Subcutaneous adipose tissue (tissue), 4 donors: ENCODE data around the gene AMIGO1. TPM values are rescaled to one million over a fixed set of nuclear protein-coding genes. Genes with fewer than 3 reads are reported as not detected.

Experiments used
- CTCF ChIP-seq: fragments of 450-650 bp; IDR thresholded peaks from one replicate; pipeline ENCODE4 v1.5.1; 2016; ENCODE audit warnings: low read depth, mild to moderate bottlenecking, control low read depth, antibody characterized with exemption, moderate library complexity
- total RNA-seq, 4 donors: library from RNA; depleted of rRNA; stranded (reverse); fragments of >200 nt; gene quantifications; one replicate each; pipeline ENCODE4 v1.1.0, GENCODE V29; 2016

The AMIGO1 gene
- total RNA-seq, 4 donors from 2014 or later, result 2.6 to 5.4 (median 3.4) TPM

- TF ChIP-seq CTCF, result no peak
Measured at GRCh38 chr1:109479901-109480300, 29.6 kb downstream of the AMIGO1 start.

DNA sequence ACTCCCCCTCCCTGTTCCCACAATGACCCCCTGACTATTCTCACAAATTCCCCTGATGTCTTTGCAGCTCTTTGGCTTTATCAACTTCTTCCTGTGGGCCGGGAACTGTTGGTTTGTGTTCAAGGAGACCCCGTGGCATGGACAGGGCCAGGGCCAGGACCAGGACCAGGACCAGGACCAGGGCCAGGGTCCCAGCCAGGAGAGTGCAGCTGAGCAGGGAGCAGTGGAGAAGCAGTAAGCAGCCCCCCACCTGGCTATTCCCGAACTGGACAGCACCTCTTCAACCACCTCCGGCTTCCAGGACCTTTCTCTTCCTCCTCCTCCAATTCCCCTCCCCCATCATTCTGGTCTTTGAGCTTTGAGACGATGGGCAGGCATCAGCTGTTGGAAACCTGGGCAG is 30.2 kb downstream of the AMIGO1 start:
- no peak for TF ChIP-seq CTCF

DNA sequence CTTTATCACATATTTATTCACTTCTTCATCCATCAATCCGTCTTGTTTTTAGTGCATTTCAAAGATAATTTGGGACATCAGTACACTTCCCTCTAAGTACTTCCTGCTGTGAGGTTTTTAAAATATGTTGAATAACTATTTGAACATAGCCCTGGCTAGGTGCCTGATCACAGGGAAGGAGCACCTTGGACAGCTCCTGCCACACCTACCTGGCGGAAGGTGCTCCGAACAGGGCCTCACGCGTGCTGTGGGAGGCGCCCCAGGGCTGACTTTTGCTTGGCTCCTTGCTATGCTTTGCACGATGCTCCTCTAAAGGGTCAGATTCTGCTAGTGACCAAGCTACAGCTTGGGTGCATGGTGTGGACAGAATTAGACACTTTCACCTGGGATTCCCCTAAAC is 30.7 kb downstream of the AMIGO1 start:
- TF ChIP-seq CTCF, result no peak

GRCh38 chr1:109477821-109478220 is 31.7 kb downstream of the AMIGO1 start:
- TF ChIP-seq CTCF, result no peak

- TF ChIP-seq CTCF, result no peak
Measured at GRCh38 chr1:109476825-109477224, 32.7 kb downstream of the AMIGO1 start.

DNA sequence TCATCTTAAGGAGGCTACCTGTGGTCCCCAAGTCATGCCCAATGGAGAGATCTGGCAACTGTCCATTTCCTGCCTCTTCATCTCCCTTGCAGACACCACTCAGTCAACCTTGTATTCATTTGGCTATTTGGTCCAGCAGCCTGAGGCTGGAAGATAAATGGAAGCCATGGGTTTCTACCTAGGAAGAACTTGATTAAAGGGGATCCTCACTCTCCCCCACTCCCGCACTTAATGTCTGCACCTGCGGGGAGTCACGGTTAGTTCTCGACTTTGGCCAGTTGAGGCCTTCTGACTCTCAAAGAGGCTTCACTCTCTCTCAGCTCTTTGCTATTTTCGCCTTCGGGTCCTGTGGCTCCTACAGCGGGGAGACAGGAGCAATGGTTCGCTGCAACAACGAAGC is 34.3 kb downstream of the AMIGO1 start:
- TF ChIP-seq CTCF, result no peak

GRCh38 chr1:109474697-109475096 is 34.8 kb downstream of the AMIGO1 start:
- no peak for TF ChIP-seq CTCF

GRCh38 chr1:109472779-109473178 is 36.7 kb downstream of the AMIGO1 start:
- no peak for TF ChIP-seq CTCF
